ENCODE results near the gene PTPRG.

- no peak for TF ChIP-seq POLR2AphosphoS5 (IDR thresholded peaks at IDR 0.05; ENCODE audit: low read depth, low read length)
- TF ChIP-seq, protein P1, sequence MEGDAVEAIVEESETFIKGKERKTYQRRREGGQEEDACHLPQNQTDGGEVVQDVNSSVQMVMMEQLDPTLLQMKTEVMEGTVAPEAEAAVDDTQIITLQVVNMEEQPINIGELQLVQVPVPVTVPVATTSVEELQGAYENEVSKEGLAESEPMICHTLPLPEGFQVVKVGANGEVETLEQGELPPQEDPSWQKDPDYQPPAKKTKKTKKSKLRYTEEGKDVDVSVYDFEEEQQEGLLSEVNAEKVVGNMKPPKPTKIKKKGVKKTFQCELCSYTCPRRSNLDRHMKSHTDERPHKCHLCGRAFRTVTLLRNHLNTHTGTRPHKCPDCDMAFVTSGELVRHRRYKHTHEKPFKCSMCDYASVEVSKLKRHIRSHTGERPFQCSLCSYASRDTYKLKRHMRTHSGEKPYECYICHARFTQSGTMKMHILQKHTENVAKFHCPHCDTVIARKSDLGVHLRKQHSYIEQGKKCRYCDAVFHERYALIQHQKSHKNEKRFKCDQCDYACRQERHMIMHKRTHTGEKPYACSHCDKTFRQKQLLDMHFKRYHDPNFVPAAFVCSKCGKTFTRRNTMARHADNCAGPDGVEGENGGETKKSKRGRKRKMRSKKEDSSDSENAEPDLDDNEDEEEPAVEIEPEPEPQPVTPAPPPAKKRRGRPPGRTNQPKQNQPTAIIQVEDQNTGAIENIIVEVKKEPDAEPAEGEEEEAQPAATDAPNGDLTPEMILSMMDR (IDR thresholded peaks at IDR 0.05) = no peak
These were observed 186.9 kb downstream of the PTPRG start for GRCh38 chr3:61748288-61748687.

Data from Panc1 (cell line).